CD4-positive, alpha-beta memory T cell (primary cell): ENCODE results near the gene EXOC3L1. TPM values are rescaled to one million over a fixed set of nuclear protein-coding genes. Genes with fewer than 3 reads are reported as not detected.

Experiments used
- CTCF ChIA-PET: fragments of 350-600 bp; sonication (Branson Sonifier 250); formaldehyde crosslinking; loops from one replicate; lab custom pipeline; 2021; ENCODE audit warnings: inconsistent platforms; ENCODE audit not compliant: partially characterized antibody; lab: Charles Lee
- POLR2A ChIA-PET: fragments of 350-600 bp; sonication (Branson Sonifier 250); formaldehyde crosslinking; loops from one replicate; lab custom pipeline; 2021; ENCODE audit not compliant: partially characterized antibody; lab: Charles Lee
- DNase-seq, 5 donors: peaks; one replicate each; pipeline versions ENCODE4 v3.0.0 to v3.0.0-alpha.2; 2020 to 2022; ENCODE audit warnings: mixed read lengths in 1 of 5
- H3K27ac ChIP-seq: one replicate; pipeline ENCODE4 v1.7.0; 2013; ENCODE audit warnings: low read depth, low read length
- H3K27me3 ChIP-seq: 2 replicates; pipeline ENCODE4 v1.7.0; 2013; ENCODE audit warnings: mild to moderate bottlenecking, low read length, moderate library complexity; ENCODE audit not compliant: insufficient read depth
- H3K36me3 ChIP-seq: 2 replicates; pipeline ENCODE4 v1.7.0; 2013; ENCODE audit warnings: mild to moderate bottlenecking, low read length, moderate library complexity; ENCODE audit not compliant: insufficient read depth
- H3K4me1 ChIP-seq: 2 replicates; pipeline ENCODE4 v1.7.0; 2013; ENCODE audit warnings: mild to moderate bottlenecking, low read length, moderate library complexity; ENCODE audit not compliant: insufficient read depth
- H3K4me3 ChIP-seq, 2 donors: one replicate each; pipeline ENCODE4 v1.7.0; 2013; ENCODE audit warnings: low read length in 2 of 2, mild to moderate bottlenecking in 1 of 2
- H3K9me3 ChIP-seq, 2 donors: one replicate each; pipeline ENCODE4 v1.7.0; 2013; ENCODE audit warnings: low read length in 2 of 2, control low read depth in 1 of 2; ENCODE audit not compliant: control insufficient read depth in 1 of 2
- H3K27ac Mint-ChIP-seq, 7 donors: one replicate each; pipeline ENCODE4 v1.8.0; 2020 to 2021; ENCODE audit warnings: mixed read lengths in 7 of 7, mild to moderate bottlenecking in 6 of 7, inconsistent platforms in 3 of 7, moderate library complexity in 3 of 7
- H3K27me3 Mint-ChIP-seq, 2 donors: one replicate each; pipeline ENCODE4 v1.8.0; 2020 to 2021; ENCODE audit warnings: mixed read lengths in 2 of 2
- H3K36me3 Mint-ChIP-seq, 2 donors: one replicate each; pipeline ENCODE4 v1.8.0; 2020 to 2021; ENCODE audit warnings: mixed read lengths in 2 of 2, inconsistent platforms in 1 of 2, mild to moderate bottlenecking in 1 of 2
- H3K4me1 Mint-ChIP-seq, 4 donors: one replicate each; pipeline ENCODE4 v1.8.0; 2020 to 2021; ENCODE audit warnings: mixed read lengths in 4 of 4, mild to moderate bottlenecking in 1 of 4
- H3K4me3 Mint-ChIP-seq, 8 donors: one replicate each; pipeline ENCODE4 v1.8.0; 2020 to 2021; ENCODE audit warnings: mixed read lengths in 8 of 8, mild to moderate bottlenecking in 7 of 8, moderate library complexity in 6 of 8, inconsistent platforms in 3 of 8
- H3K9me3 Mint-ChIP-seq, 8 donors: one replicate each; pipeline ENCODE4 v1.8.0; 2020 to 2021; ENCODE audit warnings: mixed read lengths in 8 of 8, mild to moderate bottlenecking in 5 of 8, inconsistent platforms in 3 of 8, moderate library complexity in 1 of 8
- intact Hi-C: fragments of 100-400 bp; cut with micrococcal nuclease; formaldehyde crosslinking; loops from one replicate; pipeline ENCODE4 v1.15.1; 2023
- polyA plus RNA-seq, 2 donors: library from polyadenylated mRNA; unstranded; fragments of 300-500 nt; fragmentation: Illumina TruSeq; gene quantifications; one replicate each; pipeline ENCODE4 v1.2.3, GENCODE V29; 2021
- total RNA-seq, 2 experiments: library from RNA; stranded (reverse); gene quantifications; one replicate each; pipeline ENCODE4 v1.2.3, GENCODE V29; 2021

Gene EXOC3L1
- total and polyA plus RNA-seq, 4 experiments from 2014 or later = 0.21 TPM; not detected in 3

DNA sequence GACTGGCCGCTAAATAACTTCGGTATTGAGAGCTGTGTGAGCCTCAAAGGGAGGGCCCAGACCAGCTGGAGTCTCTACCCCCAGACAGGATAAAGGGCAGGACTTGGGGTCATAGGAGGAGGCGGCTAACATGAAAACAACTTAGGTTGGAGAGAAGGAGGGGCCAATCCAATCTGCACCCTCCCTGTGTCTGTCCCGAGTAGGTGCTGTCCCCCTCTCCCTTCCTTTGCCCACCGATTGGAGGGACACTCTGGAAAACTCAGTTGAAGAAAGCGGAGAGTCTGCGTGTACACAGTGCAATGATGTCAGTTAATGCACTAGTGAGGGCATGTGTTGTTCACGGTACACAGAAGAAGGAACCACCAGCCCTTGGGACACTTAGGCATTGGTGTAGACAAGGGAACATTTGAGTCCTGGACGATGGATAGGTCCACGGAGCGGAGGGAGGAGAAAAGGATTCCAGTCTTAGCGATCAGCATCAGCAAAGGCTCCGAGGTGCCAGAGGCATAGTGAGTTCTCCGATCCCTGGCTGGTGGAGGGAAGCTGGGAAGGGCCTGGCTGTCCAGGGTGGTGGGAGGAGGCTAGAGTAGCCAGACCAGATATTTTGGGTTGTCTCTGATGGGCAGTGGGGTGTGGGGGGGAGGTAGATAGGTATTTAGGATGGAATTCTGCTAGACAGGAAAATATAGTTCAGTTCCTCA lies 18.8 kb downstream of the EXOC3L1 start:
- DNase-seq = no peak
- peaks cover 19 to 61% (median 23%) of the 10 kb centered on the region in 4 donors for H3K4me1 Mint-ChIP-seq
- peaks cover 18 to 30% of the 10 kb centered on the region in 2 donors for H3K27me3 Mint-ChIP-seq
- H3K4me3 Mint-ChIP-seq = peak overlapping the region; percentile 10 to 72 (median 48)
- Histone ChIP-seq H3K4me3 (no peak overlapping the region), H3K27ac (no peak overlapping the region), H3K27me3 (peaks cover 23% of the 10 kb centered on the region), H3K4me1 (peaks cover 32% of the 10 kb centered on the region), H3K36me3 (no peaks in the 10 kb centered on the region), H3K9me3 (no peaks in the 10 kb centered on the region)
- intact Hi-C loops = no loop called here
- H3K27ac Mint-ChIP-seq = peak overlapping the region in 2 of 7 donors; percentile 34 to 64
- H3K36me3 Mint-ChIP-seq = no peaks in the 10 kb centered on the region
- H3K9me3 Mint-ChIP-seq = no peaks in the 10 kb centered on the region
- POLR2A ChIA-PET = interaction anchor here (0.8 to 13.9 kb wide), 5 partner anchors 8 to 22 kb away, joined by 3 to 320 read pairs (median 6); partner anchors contain the start of genes B3GNT9, FBXL8, HSF4 and TRADD
- CTCF ChIA-PET = interaction anchor here (1.1 to 4.1 kb wide), 2 partner anchors 12 to 153 kb away, joined by 3 to 34 read pairs; partner anchors contain the start of genes FBXL8 and TRADD

GRCh38 chr16:67170168-67170948 lies 19.6 kb downstream of the EXOC3L1 start, which contains the start of gene NOL3:
NOL3 (plus strand) TSS chr16:67170538.
- no peaks in the 10 kb centered on the region for H3K9me3 Mint-ChIP-seq
- ChIA-PET POLR2A (interaction anchor here (0.8 to 13.9 kb wide), 6 partner anchors 7 to 21 kb away, joined by 3 to 320 read pairs (median 6); partner anchors contain the start of genes B3GNT9, FBXL8, HSF4 and TRADD), CTCF (interaction anchor here (0.9 to 4.1 kb wide), 5 partner anchors 11 to 152 kb away, joined by 3 to 34 read pairs (median 6); partner anchors contain the start of genes FBXL8 and TRADD)
- H3K4me3 Mint-ChIP-seq = peak within 1 kb of the TSS; percentile 41 to 87 (median 79)
- no peak within 1 kb of the TSS for H3K27ac ChIP-seq
- peak within 1 kb of the TSS in 5 of 7 donors; percentile 34 to 71 (median 63) for H3K27ac Mint-ChIP-seq
- H3K27me3 Mint-ChIP-seq = peaks cover 18 to 31% of the 10 kb centered on the region in 2 donors
- H3K27me3 ChIP-seq = peaks cover 27% of the 10 kb centered on the region
- DNase-seq = no peak
- intact Hi-C loops = no loop called here
- H3K36me3 ChIP-seq = no peaks in the 10 kb centered on the region
- no peaks in the 10 kb centered on the region for H3K36me3 Mint-ChIP-seq
- no peaks in the 10 kb centered on the region for H3K9me3 ChIP-seq
- peaks cover 35% of the 10 kb centered on the region for H3K4me1 ChIP-seq
- H3K4me1 Mint-ChIP-seq = peaks cover 19 to 58% (median 22%) of the 10 kb centered on the region in 4 donors
- H3K4me3 ChIP-seq = peak within 1 kb of the TSS in 1 of 2 donors; percentile 27

GRCh38 chr16:67169642-67170167 lies 20.2 kb downstream of the EXOC3L1 start:
- no peaks in the 10 kb centered on the region for H3K9me3 Mint-ChIP-seq
- peak overlapping the region; percentile 21 to 87 (median 79) for H3K4me3 Mint-ChIP-seq
- CTCF ChIA-PET = interaction anchor here (0.7 to 4.1 kb wide), 6 partner anchors 11 to 152 kb away, joined by 3 to 34 read pairs (median 4); partner anchors contain the start of genes FBXL8 and TRADD
- H3K4me1 Mint-ChIP-seq = peaks cover 18 to 61% (median 23%) of the 10 kb centered on the region in 4 donors
- peak overlapping the region in 1 of 2 donors; percentile 27 for H3K4me3 ChIP-seq
- H3K36me3 Mint-ChIP-seq = no peaks in the 10 kb centered on the region
- DNase-seq = no peak
- H3K27ac ChIP-seq = no peak overlapping the region
- peaks cover 18 to 37% of the 10 kb centered on the region in 2 donors for H3K27me3 Mint-ChIP-seq
- H3K4me1 ChIP-seq = peaks cover 40% of the 10 kb centered on the region
- intact Hi-C loops = no loop called here
- H3K36me3 ChIP-seq = no peaks in the 10 kb centered on the region
- POLR2A ChIA-PET = interaction anchor here (1.3 to 13.9 kb wide), 4 partner anchors 7 to 19 kb away, joined by 6 to 320 read pairs (median 18); partner anchors contain the start of genes B3GNT9, FBXL8, HSF4 and TRADD
- peaks cover 32% of the 10 kb centered on the region for H3K27me3 ChIP-seq
- peak overlapping the region in 3 of 7 donors; percentile 59 to 71 (median 63) for H3K27ac Mint-ChIP-seq
- H3K9me3 ChIP-seq = no peaks in the 10 kb centered on the region

GRCh38 chr16:67169011-67169451 lies 20.9 kb downstream of the EXOC3L1 start:
- H3K27me3 Mint-ChIP-seq = peaks cover 18 to 37% of the 10 kb centered on the region in 2 donors

DNA sequence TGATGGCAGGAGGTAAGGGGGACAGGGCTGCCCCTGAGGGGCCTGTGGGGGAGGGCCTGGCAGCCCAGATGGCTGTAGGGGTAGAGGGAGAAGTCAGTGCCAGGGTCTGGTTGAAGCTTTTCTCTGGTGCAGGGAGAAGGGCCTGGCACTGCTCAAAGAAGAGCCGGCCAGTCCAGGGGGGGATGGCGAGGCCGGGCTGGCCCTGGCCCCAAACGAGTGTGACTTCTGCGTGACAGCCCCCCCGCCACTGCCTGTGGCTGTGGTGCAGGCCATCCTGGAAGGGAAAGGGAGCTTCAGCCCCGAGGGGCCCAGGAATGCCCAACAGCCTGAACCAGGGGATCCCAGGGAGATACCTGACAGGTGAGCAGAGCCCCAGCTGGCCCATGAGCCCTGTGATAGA lies 22.3 kb downstream of the EXOC3L1 start:
- Mint-ChIP-seq H3K4me3 (no peak overlapping the region), H3K36me3 (no peaks in the 10 kb centered on the region), H3K27ac (no peak overlapping the region), H3K27me3 (peaks cover 18 to 32% of the 10 kb centered on the region in 2 donors), H3K4me1 (peaks cover 7 to 48% (median 18%) of the 10 kb centered on the region in 4 donors), H3K9me3 (no peaks in the 10 kb centered on the region)
- Histone ChIP-seq H3K4me1 (peaks cover 43% of the 10 kb centered on the region), H3K4me3 (no peak overlapping the region), H3K36me3 (no peaks in the 10 kb centered on the region), H3K27me3 (peaks cover 32% of the 10 kb centered on the region), H3K27ac (no peak overlapping the region), H3K9me3 (no peaks in the 10 kb centered on the region)
- no peak for DNase-seq
- intact Hi-C loops = no loop called here
- POLR2A ChIA-PET = interaction anchor here (3.6 to 13.9 kb wide), 4 partner anchors 5 to 15 kb away, joined by 29 to 320 read pairs (median 247); partner anchors contain the start of genes B3GNT9, FBXL8, HSF4 and NOL3
- CTCF ChIA-PET = interaction anchor here (2.6 to 4.1 kb wide), 2 partner anchors 8 to 12 kb away, joined by 10 to 34 read pairs; partner anchors contain the start of genes FBXL8 and TRADD

More at GRCh38 chr16:67169011-67169451, 20.9 kb downstream of the EXOC3L1 start:
- no peaks in the 10 kb centered on the region for H3K36me3 Mint-ChIP-seq
- H3K36me3 ChIP-seq = no peaks in the 10 kb centered on the region
- no peak overlapping the region for H3K27ac ChIP-seq
- no peak overlapping the region for H3K4me3 Mint-ChIP-seq
- H3K27ac Mint-ChIP-seq = no peak overlapping the region
- ChIA-PET CTCF (interaction anchor here (0.7 to 4.1 kb wide), 7 partner anchors 10 to 151 kb away, joined by 3 to 34 read pairs (median 4); partner anchors contain the start of genes FBXL8 and TRADD), POLR2A (interaction anchor here (0.8 to 13.9 kb wide), 5 partner anchors 4 to 18 kb away, joined by 3 to 320 read pairs (median 29); partner anchors contain the start of genes B3GNT9, FBXL8, HSF4 and NOL3)
- no peak for DNase-seq
- H3K9me3 Mint-ChIP-seq = no peaks in the 10 kb centered on the region
- peaks cover 17 to 59% (median 25%) of the 10 kb centered on the region in 4 donors for H3K4me1 Mint-ChIP-seq
- peaks cover 32% of the 10 kb centered on the region for H3K27me3 ChIP-seq
- no peak overlapping the region for H3K4me3 ChIP-seq
- peaks cover 40% of the 10 kb centered on the region for H3K4me1 ChIP-seq
- intact Hi-C loops = no loop called here
- no peaks in the 10 kb centered on the region for H3K9me3 ChIP-seq

DNA sequence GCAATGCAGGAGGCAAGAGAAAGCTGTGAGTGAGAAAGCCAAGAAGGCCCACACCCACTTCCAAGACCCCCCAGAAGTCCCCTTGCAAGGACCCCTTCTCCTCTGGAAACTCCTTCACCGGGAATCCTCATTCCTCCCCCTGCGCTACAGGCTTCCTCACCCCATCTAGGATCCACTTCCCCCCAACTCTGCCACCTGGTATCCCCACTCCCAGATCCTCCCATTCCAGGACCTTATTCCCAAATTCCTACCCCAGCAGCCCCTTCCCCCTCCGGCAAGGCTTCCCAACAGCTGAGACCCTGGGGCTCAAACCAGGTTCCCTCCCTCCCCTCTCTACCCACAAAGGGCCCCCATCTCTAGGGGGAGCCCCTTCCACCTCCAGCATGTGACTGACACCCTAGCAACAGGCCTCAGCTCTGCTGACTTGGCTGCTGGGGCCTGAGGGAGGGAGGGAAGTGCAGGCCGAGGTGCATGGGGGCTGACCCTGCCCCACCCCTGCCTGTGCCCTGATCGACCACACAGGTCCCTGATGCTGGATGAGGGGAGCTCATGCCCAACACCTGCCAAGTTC lies 23.3 kb downstream of the EXOC3L1 start:
- H3K27ac Mint-ChIP-seq = no peak overlapping the region
- H3K4me1 Mint-ChIP-seq = peaks cover 9 to 54% (median 23%) of the 10 kb centered on the region in 4 donors
- CTCF ChIA-PET = interaction anchor here (2.6 to 4.1 kb wide), 2 partner anchors 8 to 12 kb away, joined by 10 to 34 read pairs; partner anchors contain the start of genes FBXL8 and TRADD

More for the DNA sequence above, 23.3 kb downstream of the EXOC3L1 start:
- Histone ChIP-seq H3K27ac (no peak overlapping the region), H3K4me1 (peaks cover 52% of the 10 kb centered on the region), H3K4me3 (no peak overlapping the region), H3K27me3 (peaks cover 35% of the 10 kb centered on the region), H3K36me3 (no peaks in the 10 kb centered on the region), H3K9me3 (no peaks in the 10 kb centered on the region)
- peaks cover 19 to 32% of the 10 kb centered on the region in 2 donors for H3K27me3 Mint-ChIP-seq
- no peaks in the 10 kb centered on the region for H3K36me3 Mint-ChIP-seq
- no peak for DNase-seq
- no peaks in the 10 kb centered on the region for H3K9me3 Mint-ChIP-seq
- H3K4me3 Mint-ChIP-seq = peak overlapping the region in 1 of 8 donors; percentile 61
- intact Hi-C loops = no loop called here
- POLR2A ChIA-PET = interaction anchor here (1.1 to 13.9 kb wide), 4 partner anchors 4 to 81 kb away, joined by 3 to 320 read pairs (median 247); partner anchors contain the start of genes B3GNT9, FBXL8, HSF4 and NOL3
